OCI-LY7 (cell line): ENCODE data around the gene RAP2B. TPM values are rescaled to one million over a fixed set of nuclear protein-coding genes. Genes with fewer than 3 reads are reported as not detected.

Experiments used
- BruUV-seq: library from RNA; stranded (reverse); fragments of 400-500 nt; replicated peaks from 2 replicates; lab custom pipeline; 2021; lab: Mats Ljungman, UMichigan
- CTCF ChIA-PET: fragments of 300-600 bp; sonication (Branson Sonifier 250); formaldehyde crosslinking; loops from one replicate; lab custom pipeline; 2022; ENCODE audit warnings: antibody characterized with exemption; ENCODE audit not compliant: unreplicated experiment; lab: Charles Lee
- POLR2A ChIA-PET: fragments of 300-600 bp; sonication (Branson Sonifier 250); formaldehyde crosslinking; loops from one replicate; lab custom pipeline; 2022; ENCODE audit warnings: antibody characterized with exemption; lab: Charles Lee
- DNase-seq: peaks from one replicate; pipeline ENCODE4 v3.0.0-alpha.2; 2015; ENCODE audit warnings: low spot score
- H2AFZ ChIP-seq: fragments of 200-600 bp; sonication (generic), shearing (Covaris generic); 2 replicates; pipeline ENCODE4 v1.6.1; 2014; ENCODE audit warnings: mild to moderate bottlenecking, antibody characterized with exemption, low read length, moderate library complexity
- H3K27ac ChIP-seq: fragments of 200-600 bp; sonication (generic); 2 replicates; pipeline ENCODE4 v1.5.1; 2014; ENCODE audit warnings: mixed run types, low read depth, mild to moderate bottlenecking, moderate library complexity, low read length, inconsistent platforms; ENCODE audit not compliant: poor library complexity, severe bottlenecking
- H3K36me3 ChIP-seq: fragments of 200-600 bp; sonication (generic); 2 replicates; pipeline ENCODE4 v1.6.1; 2014; ENCODE audit warnings: mild to moderate bottlenecking, antibody characterized with exemption, low read length, moderate library complexity, mixed read lengths; ENCODE audit not compliant: insufficient read depth
- H3K4me1 ChIP-seq: fragments of 200-600 bp; sonication (generic); 2 replicates; pipeline ENCODE4 v1.5.1; 2014; ENCODE audit warnings: mild to moderate bottlenecking, low read length; ENCODE audit not compliant: insufficient read depth, poor library complexity, severe bottlenecking
- H3K4me2 ChIP-seq: fragments of 200-600 bp; sonication (generic); 2 replicates; pipeline ENCODE4 v1.6.1; 2014; ENCODE audit warnings: mild to moderate bottlenecking, low read length
- H3K4me3 ChIP-seq: fragments of 200-600 bp; sonication (generic); 2 replicates; pipeline ENCODE4 v1.5.1; 2014; ENCODE audit warnings: mild to moderate bottlenecking, low read depth, low read length; ENCODE audit not compliant: poor library complexity, severe bottlenecking
- H3K79me2 ChIP-seq: fragments of 200-600 bp; sonication (generic); 2 replicates; pipeline ENCODE4 v1.6.1; 2016; ENCODE audit warnings: low read depth, mild to moderate bottlenecking, low read length, moderate library complexity, mixed read lengths; ENCODE audit not compliant: insufficient read depth
- H3K9me2 ChIP-seq: fragments of 200-600 bp; sonication (generic); 2 replicates; pipeline ENCODE4 v1.6.1; 2016; ENCODE audit warnings: mild to moderate bottlenecking, low read length, mixed read lengths; ENCODE audit not compliant: insufficient read depth
- H3K9me3 ChIP-seq: fragments of 200-600 bp; sonication (generic); 2 replicates; pipeline ENCODE4 v1.6.1; 2014; ENCODE audit warnings: mild to moderate bottlenecking, mixed run types, low read length, mixed read lengths
- H4K20me1 ChIP-seq: fragments of 200-600 bp; sonication (generic); 2 replicates; pipeline ENCODE4 v1.6.1; 2014; ENCODE audit warnings: mild to moderate bottlenecking, antibody characterized with exemption, low read length, moderate library complexity, mixed read lengths; ENCODE audit not compliant: insufficient read depth
- CTCF ChIP-seq: fragments of 200-600 bp; sonication (generic); conservative IDR thresholded peaks from 2 replicates; pipeline ENCODE4 v1.5.1; 2014; ENCODE audit warnings: mild to moderate bottlenecking, antibody characterized with exemption, low read length, moderate library complexity, mixed read lengths
- EZH2phosphoT487 ChIP-seq: fragments of 200-600 bp; sonication (generic); IDR thresholded peaks from 2 replicates; pipeline ENCODE4 v1.6.1; 2018; ENCODE audit warnings: low read depth, borderline replicate concordance, mild to moderate bottlenecking, mixed run types, antibody characterized with exemption, low read length, moderate library complexity, mixed read lengths
- intact Hi-C: fragments of 100-400 bp; cut with micrococcal nuclease; formaldehyde crosslinking; loops from one replicate; pipeline ENCODE4 v1.10.0; 2022; ENCODE audit not compliant: unreplicated experiment
- total RNA-seq, 2 experiments: library from RNA; depleted of rRNA in 1 of 2; stranded (reverse); fragments of >200 nt in 1 of 2; shearing (Covaris generic) in 1 of 2; gene quantifications; 2 replicates each; pipeline ENCODE4 v1.2.3, GENCODE V29; 2014 to 2022

The RAP2B gene
- total RNA-seq, 2 experiments from 2014 or later: 11.3 to 15.1 TPM

GRCh38 chr3:153144071-153144470 is 18.0 kb upstream of the RAP2B start:
- no TSS peak for BruUV-seq
- no peaks in the 10 kb centered on the region for H3K36me3 ChIP-seq
- DNase-seq: no peak
- no peak overlapping the region for H3K4me2 ChIP-seq
- no peaks in the 10 kb centered on the region for H3K4me1 ChIP-seq
- no peaks in the 10 kb centered on the region for H4K20me1 ChIP-seq
- no peak overlapping the region for H2AFZ ChIP-seq
- intact Hi-C loops: no loop called here
- TF ChIP-seq EZH2phosphoT487: no peak
- TF ChIP-seq CTCF: no peak
- H3K4me3 ChIP-seq: no peak overlapping the region
- H3K9me3 ChIP-seq: no peaks in the 10 kb centered on the region
- CTCF ChIA-PET: no interaction called here
- no peaks in the 10 kb centered on the region for H3K9me2 ChIP-seq
- no peaks in the 10 kb centered on the region for H3K79me2 ChIP-seq
- POLR2A ChIA-PET: interaction anchor here (2.3 to 2.8 kb wide), 2 partner anchors 17 to 19 kb away, joined by 6 to 8 read pairs; no protein-coding TSS in a partner anchor
- no peak overlapping the region for H3K27ac ChIP-seq

GRCh38 chr3:153144779-153145178 is 17.2 kb upstream of the RAP2B start:
- no peak overlapping the region for H3K4me3 ChIP-seq
- no peaks in the 10 kb centered on the region for H3K36me3 ChIP-seq
- no peaks in the 10 kb centered on the region for H3K79me2 ChIP-seq
- no peak for DNase-seq
- CTCF ChIA-PET: no interaction called here
- H3K27ac ChIP-seq: no peak overlapping the region
- H3K9me2 ChIP-seq: no peaks in the 10 kb centered on the region
- POLR2A ChIA-PET: interaction anchor here (0.6 to 2.8 kb wide), 3 partner anchors 16 to 1111 kb away, joined by 3 to 8 read pairs (median 4); no protein-coding TSS in a partner anchor
- no TSS peak for BruUV-seq
- no peak overlapping the region for H3K4me2 ChIP-seq
- intact Hi-C loops: no loop called here
- no peak overlapping the region for H2AFZ ChIP-seq
- TF ChIP-seq CTCF: no peak
- no peak for TF ChIP-seq EZH2phosphoT487
- H3K9me3 ChIP-seq: no peaks in the 10 kb centered on the region
- no peaks in the 10 kb centered on the region for H4K20me1 ChIP-seq
- H3K4me1 ChIP-seq: no peaks in the 10 kb centered on the region

DNA sequence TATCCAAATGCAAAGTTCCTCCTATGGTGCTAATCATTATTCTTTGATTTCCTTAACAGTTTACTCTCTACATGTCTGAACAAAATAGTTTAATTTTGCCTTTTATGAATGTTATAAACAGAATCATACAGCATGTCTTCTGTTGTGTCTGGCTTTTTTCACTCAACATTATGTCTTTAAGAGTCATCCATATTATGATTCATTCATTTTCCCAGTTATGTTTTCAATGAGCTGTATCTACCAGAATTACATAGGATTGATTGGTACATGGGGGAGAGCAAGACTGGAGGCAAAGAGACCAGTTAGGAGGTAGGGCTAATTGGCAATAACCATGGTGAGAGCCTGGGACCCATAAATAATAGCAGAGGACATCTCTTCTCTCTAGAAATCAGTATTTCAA is 16.6 kb upstream of the RAP2B start:
- no peaks in the 10 kb centered on the region for H3K79me2 ChIP-seq
- no peak overlapping the region for H3K27ac ChIP-seq
- DNase-seq: no peak
- no peaks in the 10 kb centered on the region for H3K36me3 ChIP-seq
- no peaks in the 10 kb centered on the region for H4K20me1 ChIP-seq
- H3K4me2 ChIP-seq: no peak overlapping the region
- no peaks in the 10 kb centered on the region for H3K9me2 ChIP-seq
- CTCF ChIA-PET: no interaction called here
- no peak overlapping the region for H2AFZ ChIP-seq
- intact Hi-C loops: no loop called here
- POLR2A ChIA-PET: interaction anchor here (2.8 kb wide), 1 partner anchor 15 kb away, joined by 8 read pairs; no protein-coding TSS in a partner anchor
- H3K9me3 ChIP-seq: no peaks in the 10 kb centered on the region
- H3K4me3 ChIP-seq: no peak overlapping the region
- no TSS peak for BruUV-seq
- TF ChIP-seq CTCF: no peak
- TF ChIP-seq EZH2phosphoT487: no peak
- H3K4me1 ChIP-seq: no peaks in the 10 kb centered on the region
